ENCODE measurements around the gene ODF2.

Gene ODF2

GRCh38 chr9:128532581-128532980, 76.8 kb downstream of the ODF2 start:
- DNase-seq = no peak

- no peak for DNase-seq
Observed at GRCh38 chr9:128540634-128541360, 85.0 kb downstream of the ODF2 start.

GRCh38 chr9:128546504-128546903, 90.7 kb downstream of the ODF2 start:
- DNase-seq = no peak

- no peak for DNase-seq
Observed at GRCh38 chr9:128548876-128549275, 93.1 kb downstream of the ODF2 start.

GRCh38 chr9:128550226-128550625, 94.4 kb downstream of the ODF2 start:
- no peak for DNase-seq
